Cerebellar nuclear complex (tissue), 1 donor: Measurements from ENCODE around the gene MARCKSL1.

Source experiments
- DNase-seq, 2 experiments: peaks; one replicate each; lab custom pipeline; 2025; lab: John Stamatoyannopoulos, UW

The MARCKSL1 gene

GRCh38 chr1:32352831-32353383, 16.9 kb upstream of the MARCKSL1 start:
- DNase-seq, result no peak

GRCh38 chr1:32352239-32352745, 16.3 kb upstream of the MARCKSL1 start:
- no peak for DNase-seq

- peak in 1 of 2 experiments; percentile 42 for DNase-seq
Observed at GRCh38 chr1:32351399-32352238, 15.6 kb upstream of the MARCKSL1 start.

- DNase-seq, result no peak
Observed at GRCh38 chr1:32350785-32351398, 14.9 kb upstream of the MARCKSL1 start.

GRCh38 chr1:32349211-32349708, 13.2 kb upstream of the MARCKSL1 start:
- no peak for DNase-seq

- DNase-seq, result no peak
Observed at GRCh38 chr1:32346532-32347157, 10.6 kb upstream of the MARCKSL1 start.

GRCh38 chr1:32345289-32345827, 9.3 kb upstream of the MARCKSL1 start:
- DNase-seq, result no peak

- no peak for DNase-seq
Observed at GRCh38 chr1:32342704-32343103, 6.7 kb upstream of the MARCKSL1 start.

GRCh38 chr1:32341971-32342370, 5.9 kb upstream of the MARCKSL1 start:
- no peak for DNase-seq

- DNase-seq, result no peak
Observed at GRCh38 chr1:32341186-32341757, 5.2 kb upstream of the MARCKSL1 start.

- DNase-seq, result no peak
Observed at GRCh38 chr1:32339363-32339978, 3.4 kb upstream of the MARCKSL1 start.

- DNase-seq, result no peak
Observed at GRCh38 chr1:32338637-32339145, 2.7 kb upstream of the MARCKSL1 start.

- no peak for DNase-seq
Observed at GRCh38 chr1:32337855-32338636, 2.0 kb upstream of the MARCKSL1 start.

GRCh38 chr1:32336963-32337675, 1.1 kb upstream of the MARCKSL1 start:
- DNase-seq, result no peak

GRCh38 chr1:32336591-32336932, 529 bp upstream of the MARCKSL1 start:
- peak in 1 of 2 experiments; percentile 5 for DNase-seq

- DNase-seq, result no peak
Observed at GRCh38 chr1:32335535-32335789, 571 bp downstream of the MARCKSL1 start.

GRCh38 chr1:32334864-32335534, 1.0 kb downstream of the MARCKSL1 start:
- no peak for DNase-seq

GRCh38 chr1:32334274-32334861, 1.7 kb downstream of the MARCKSL1 start:
- no peak for DNase-seq
